GM12878 (cell line): ENCODE results near the gene TRIM72. TPM values are rescaled to one million over a fixed set of nuclear protein-coding genes. Genes with fewer than 3 reads are reported as not detected.
A peak's percentile ranks its signal among the peaks of the same experiment; 100 is the strongest.

Experiments
- ASH2L ChIP-seq: fragments of 300-600, 200-600 bp; sonication (generic); IDR thresholded peaks from 2 replicates; pipeline ENCODE4 v1.6.1; 2017; ENCODE audit warnings: low read depth, mild to moderate bottlenecking, borderline replicate concordance
- ATF7 ChIP-seq: fragments of 450-650 bp; IDR thresholded peaks from 2 replicates; pipeline ENCODE4 v1.6.1; 2016; ENCODE audit warnings: low read depth, mild to moderate bottlenecking
- BACH1 ChIP-seq: fragments of 450-650 bp; IDR thresholded peaks from 2 replicates; pipeline ENCODE4 v1.6.1; 2017; ENCODE audit warnings: mild to moderate bottlenecking, borderline replicate concordance
- EP300 ChIP-seq, 2 experiments: fragments of 150-350 bp in 1 of 2; IDR thresholded peaks; 2 replicates each; pipeline ENCODE4 v1.6.1; 2011 to 2012; ENCODE audit warnings: low read depth in 2 of 2, low read length in 2 of 2, borderline replicate concordance in 1 of 2, improper control_type of control experiment in 1 of 2, inconsistent platforms in 1 of 2; ENCODE audit not compliant: control insufficient read depth in 1 of 2
- FOXM1 ChIP-seq: IDR thresholded peaks from 2 replicates; pipeline ENCODE4 v1.6.1; 2012; ENCODE audit warnings: low read depth, mild to moderate bottlenecking, inconsistent platforms, low read length, moderate library complexity
- HCFC1 ChIP-seq: fragments of 150-350 bp; IDR thresholded peaks from 2 replicates; pipeline ENCODE4 v1.6.1; 2014; ENCODE audit warnings: low read length
- IRF4 ChIP-seq: IDR thresholded peaks from 2 replicates; pipeline ENCODE4 v1.6.1; 2011; ENCODE audit warnings: low read depth, low read length
- KDM1A ChIP-seq: fragments of 200-600 bp; sonication (generic); IDR thresholded peaks from 2 replicates; pipeline ENCODE4 v1.6.1; 2016; ENCODE audit warnings: borderline replicate concordance
- KLF5 ChIP-seq: fragments of 450-650 bp; IDR thresholded peaks from 2 replicates; pipeline ENCODE4 v1.6.1; 2014; ENCODE audit warnings: mild to moderate bottlenecking; ENCODE audit not compliant: partially characterized antibody
- MYB ChIP-seq: fragments of 150-350 bp; IDR thresholded peaks from 2 replicates; pipeline ENCODE4 v1.6.1; 2014; ENCODE audit warnings: mild to moderate bottlenecking, low read depth, low read length, borderline replicate concordance
- NFYB ChIP-seq: IDR thresholded peaks from 2 replicates; pipeline ENCODE4 v1.6.1; 2011; ENCODE audit warnings: low read depth, mild to moderate bottlenecking, low read length, improper control_type of control experiment, moderate library complexity; ENCODE audit not compliant: insufficient read depth
- RB1 ChIP-seq: fragments of 450-650 bp; formaldehyde crosslinking; IDR thresholded peaks from 2 replicates; pipeline ENCODE4 v1.6.1; 2017; ENCODE audit warnings: mild to moderate bottlenecking, borderline replicate concordance
- SMARCA5 ChIP-seq: fragments of 450-650 bp; IDR thresholded peaks from 2 replicates; pipeline ENCODE4 v1.6.1; 2017; ENCODE audit warnings: mild to moderate bottlenecking
- SRF ChIP-seq, 2 experiments: IDR thresholded peaks; 2 replicates each; pipeline ENCODE4 v1.6.1; 2011; ENCODE audit warnings: low read depth in 2 of 2, low read length in 2 of 2, mild to moderate bottlenecking in 1 of 2, moderate library complexity in 1 of 2
- TAF1 ChIP-seq: IDR thresholded peaks from 2 replicates; pipeline ENCODE4 v1.6.1; 2011; ENCODE audit warnings: mild to moderate bottlenecking, low read depth, low read length, borderline replicate concordance
- TCF12 ChIP-seq: IDR thresholded peaks from 2 replicates; pipeline ENCODE4 v1.6.1; 2011; ENCODE audit warnings: low read depth, mild to moderate bottlenecking, low read length
- ZNF24 ChIP-seq: fragments of 450-650 bp; IDR thresholded peaks from 2 replicates; pipeline ENCODE4 v1.6.1; 2017; ENCODE audit warnings: antibody characterized with exemption, mild to moderate bottlenecking
- ZNF622 ChIP-seq: fragments of 450-650 bp; IDR thresholded peaks from 2 replicates; pipeline ENCODE4 v1.6.1; 2017; ENCODE audit warnings: mild to moderate bottlenecking, inconsistent platforms
- polyA plus RNA-seq, 11 experiments: library from polyadenylated mRNA; depleted of rRNA in 4 of 11; unstranded in 6 of 11; stranded (reverse) in 5 of 11; fragments of >200 nt; fragmentation: Nextera tagmentation in 4 of 11; fragmentation: Illumina TruSeq in 1 of 11; extraction: Ambion mirVana in 4 of 11; extraction: Trizol in 1 of 11; gene quantifications; 1 replicate in 1 of 11; 2 replicates in 10 of 11; pipeline versions ENCODE4 v1.2.1 to v1.2.3, GENCODE V29; 2011 to 2016; ENCODE audit warnings: inconsistent platforms in 2 of 11, missing spikeins in 2 of 11, low read depth in 1 of 11
- total RNA-seq, 4 experiments: library from RNA; depleted of rRNA in 3 of 4; stranded (reverse); fragments of >200 nt in 3 of 4; fragmentation: Illumina TruSeq in 1 of 4; extraction: Trizol in 1 of 4; gene quantifications; 2 replicates each; pipeline versions ENCODE4 v1.2.1 to v1.2.3, GENCODE V29; 2013 to 2021
- TF ChIP-seq, protein P1 (sequence below): fragments of 450-650 bp; IDR thresholded peaks from 2 replicates; pipeline ENCODE4 v1.6.1; 2017; ENCODE audit warnings: mild to moderate bottlenecking
- TF ChIP-seq, protein P2 (sequence below): fragments of 450-650 bp; IDR thresholded peaks from 2 replicates; pipeline ENCODE4 v1.6.1; 2018; ENCODE audit warnings: borderline replicate concordance, mild to moderate bottlenecking; ENCODE audit not compliant: partially characterized antibody
- TF ChIP-seq, protein P3 (sequence below): IDR thresholded peaks from 2 replicates; pipeline ENCODE4 v1.6.1; 2011; ENCODE audit warnings: borderline replicate concordance, low read depth, mild to moderate bottlenecking, moderate library complexity, low read length; ENCODE audit not compliant: insufficient read depth, poor library complexity, severe bottlenecking
- TF ChIP-seq, protein P4 (sequence below): IDR thresholded peaks from 2 replicates; pipeline ENCODE4 v1.6.1; 2012; ENCODE audit warnings: low read depth, low read length, improper control_type of control experiment

The TRIM72 gene
- total and polyA plus RNA-seq, 10 of the 15 experiments (the other 5 are each of a cell fraction or from before 2014, with no cell fraction given) = 0.03 to 1.2 (median 0.23) TPM; not detected in 1

DNA sequence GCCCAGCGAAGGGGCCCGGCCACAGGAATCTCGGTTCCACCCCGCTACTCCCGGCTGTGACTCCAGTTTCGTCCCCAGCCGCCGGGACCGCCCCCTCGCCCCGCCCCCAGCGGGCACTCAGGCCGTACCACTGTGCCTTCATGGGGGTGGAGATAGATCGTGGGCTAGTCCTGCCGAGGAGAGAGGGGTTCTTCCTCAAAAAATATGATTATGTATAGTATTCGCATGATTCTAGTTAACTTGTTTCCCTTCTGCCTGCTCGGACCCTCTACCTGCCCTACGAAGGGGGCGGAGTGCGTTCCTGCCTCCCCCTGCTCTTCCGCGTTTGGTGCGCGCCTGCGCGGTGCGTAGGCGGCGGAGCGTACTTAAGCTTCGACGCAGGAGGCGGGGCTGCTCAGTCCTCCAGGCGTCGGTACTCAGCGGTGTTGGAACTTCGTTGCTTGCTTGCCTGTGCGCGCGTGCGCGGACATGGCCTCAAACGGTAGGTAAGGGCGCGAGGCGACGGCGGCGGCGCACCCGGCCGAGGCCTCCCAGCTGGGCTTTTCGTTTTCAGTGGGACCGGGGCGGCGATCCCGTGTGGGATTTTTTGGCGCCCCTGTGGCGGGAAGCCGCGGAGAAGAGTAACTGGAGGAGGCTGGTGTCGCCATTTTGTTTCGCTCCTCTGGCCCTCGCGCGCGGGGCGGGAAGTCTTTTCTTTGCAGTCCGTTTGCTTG is 34.0 kb upstream of the TRIM72 start, which contains the start of gene FUS (continued):
- TF ChIP-seq SRF (IDR thresholded peaks at IDR 0.05; ENCODE audit: low read depth in 2 of 2, low read length in 2 of 2) (peak in 1 of 2 experiments; percentile 42; a peak in 1 of 4 replicates), ZNF24 (no peak), ASH2L (0 out of 2 replicates have a peak, but pooled peaks have one; percentile 77), KDM1A (no peak), ZNF622 (no peak), NFYB (no peak), TAF1 (peak; percentile 100), MYB (0 out of 2 replicates have a peak, but pooled peaks have one; percentile 20), IRF4 (peak; percentile 29; the same call in 1 of the 2 replicates), RB1 (peak; percentile 84; the same call in 1 of the 2 replicates), KLF5 (peak; percentile 100), EP300 (IDR thresholded peaks at IDR 0.05; ENCODE audit: borderline replicate concordance in 1 of 2, control insufficient read depth in 1 of 2, low read depth in 2 of 2, low read length in 2 of 2) (no peak), ATF7 (peak; percentile 100), SMARCA5 (peak; percentile 83), FOXM1 (peak; percentile 84), TCF12 (peak; percentile 96), BACH1 (peak; percentile 96), HCFC1 (peak; percentile 63)
- TF ChIP-seq, protein P1, sequence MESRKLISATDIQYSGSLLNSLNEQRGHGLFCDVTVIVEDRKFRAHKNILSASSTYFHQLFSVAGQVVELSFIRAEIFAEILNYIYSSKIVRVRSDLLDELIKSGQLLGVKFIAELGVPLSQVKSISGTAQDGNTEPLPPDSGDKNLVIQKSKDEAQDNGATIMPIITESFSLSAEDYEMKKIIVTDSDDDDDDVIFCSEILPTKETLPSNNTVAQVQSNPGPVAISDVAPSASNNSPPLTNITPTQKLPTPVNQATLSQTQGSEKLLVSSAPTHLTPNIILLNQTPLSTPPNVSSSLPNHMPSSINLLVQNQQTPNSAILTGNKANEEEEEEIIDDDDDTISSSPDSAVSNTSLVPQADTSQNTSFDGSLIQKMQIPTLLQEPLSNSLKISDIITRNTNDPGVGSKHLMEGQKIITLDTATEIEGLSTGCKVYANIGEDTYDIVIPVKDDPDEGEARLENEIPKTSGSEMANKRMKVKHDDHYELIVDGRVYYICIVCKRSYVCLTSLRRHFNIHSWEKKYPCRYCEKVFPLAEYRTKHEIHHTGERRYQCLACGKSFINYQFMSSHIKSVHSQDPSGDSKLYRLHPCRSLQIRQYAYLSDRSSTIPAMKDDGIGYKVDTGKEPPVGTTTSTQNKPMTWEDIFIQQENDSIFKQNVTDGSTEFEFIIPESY = no peak
- TF ChIP-seq, protein P2, sequence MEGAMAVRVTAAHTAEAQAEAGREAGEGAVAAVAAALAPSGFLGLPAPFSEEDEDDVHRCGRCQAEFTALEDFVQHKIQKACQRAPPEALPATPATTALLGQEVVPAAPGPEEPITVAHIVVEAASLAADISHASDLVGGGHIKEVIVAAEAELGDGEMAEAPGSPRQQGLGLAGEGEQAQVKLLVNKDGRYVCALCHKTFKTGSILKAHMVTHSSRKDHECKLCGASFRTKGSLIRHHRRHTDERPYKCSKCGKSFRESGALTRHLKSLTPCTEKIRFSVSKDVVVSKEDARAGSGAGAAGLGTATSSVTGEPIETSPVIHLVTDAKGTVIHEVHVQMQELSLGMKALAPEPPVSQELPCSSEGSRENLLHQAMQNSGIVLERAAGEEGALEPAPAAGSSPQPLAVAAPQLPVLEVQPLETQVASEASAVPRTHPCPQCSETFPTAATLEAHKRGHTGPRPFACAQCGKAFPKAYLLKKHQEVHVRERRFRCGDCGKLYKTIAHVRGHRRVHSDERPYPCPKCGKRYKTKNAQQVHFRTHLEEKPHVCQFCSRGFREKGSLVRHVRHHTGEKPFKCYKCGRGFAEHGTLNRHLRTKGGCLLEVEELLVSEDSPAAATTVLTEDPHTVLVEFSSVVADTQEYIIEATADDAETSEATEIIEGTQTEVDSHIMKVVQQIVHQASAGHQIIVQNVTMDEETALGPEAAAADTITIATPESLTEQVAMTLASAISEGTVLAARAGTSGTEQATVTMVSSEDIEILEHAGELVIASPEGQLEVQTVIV = peak; percentile 93
- TF ChIP-seq, protein P3, sequence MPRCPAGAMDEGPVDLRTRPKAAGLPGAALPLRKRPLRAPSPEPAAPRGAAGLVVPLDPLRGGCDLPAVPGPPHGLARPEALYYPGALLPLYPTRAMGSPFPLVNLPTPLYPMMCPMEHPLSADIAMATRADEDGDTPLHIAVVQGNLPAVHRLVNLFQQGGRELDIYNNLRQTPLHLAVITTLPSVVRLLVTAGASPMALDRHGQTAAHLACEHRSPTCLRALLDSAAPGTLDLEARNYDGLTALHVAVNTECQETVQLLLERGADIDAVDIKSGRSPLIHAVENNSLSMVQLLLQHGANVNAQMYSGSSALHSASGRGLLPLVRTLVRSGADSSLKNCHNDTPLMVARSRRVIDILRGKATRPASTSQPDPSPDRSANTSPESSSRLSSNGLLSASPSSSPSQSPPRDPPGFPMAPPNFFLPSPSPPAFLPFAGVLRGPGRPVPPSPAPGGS = peak; percentile 61
- TF ChIP-seq, protein P4, sequence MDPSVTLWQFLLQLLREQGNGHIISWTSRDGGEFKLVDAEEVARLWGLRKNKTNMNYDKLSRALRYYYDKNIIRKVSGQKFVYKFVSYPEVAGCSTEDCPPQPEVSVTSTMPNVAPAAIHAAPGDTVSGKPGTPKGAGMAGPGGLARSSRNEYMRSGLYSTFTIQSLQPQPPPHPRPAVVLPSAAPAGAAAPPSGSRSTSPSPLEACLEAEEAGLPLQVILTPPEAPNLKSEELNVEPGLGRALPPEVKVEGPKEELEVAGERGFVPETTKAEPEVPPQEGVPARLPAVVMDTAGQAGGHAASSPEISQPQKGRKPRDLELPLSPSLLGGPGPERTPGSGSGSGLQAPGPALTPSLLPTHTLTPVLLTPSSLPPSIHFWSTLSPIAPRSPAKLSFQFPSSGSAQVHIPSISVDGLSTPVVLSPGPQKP = peak; percentile 51; the same call in 1 of the 2 replicates
